NCI-H460 (cell line): ENCODE results near the gene OAS1. TPM values are rescaled to one million over a fixed set of nuclear protein-coding genes. Genes with fewer than 3 reads are reported as not detected.

Source experiments
- DNase-seq: peaks from one replicate; pipeline ENCODE4 v3.0.0-alpha.2; 2016; ENCODE audit warnings: low read depth; ENCODE audit errors: extremely low read depth
- total RNA-seq: library from RNA; depleted of rRNA; stranded (reverse); fragments of >200 nt; shearing (Covaris generic); gene quantifications from 2 replicates; pipeline ENCODE4 v1.2.3, GENCODE V29; 2014; rRNA removed

Gene OAS1
- total RNA-seq, 1 experiment from 2014 or later, result 133 TPM

DNA sequence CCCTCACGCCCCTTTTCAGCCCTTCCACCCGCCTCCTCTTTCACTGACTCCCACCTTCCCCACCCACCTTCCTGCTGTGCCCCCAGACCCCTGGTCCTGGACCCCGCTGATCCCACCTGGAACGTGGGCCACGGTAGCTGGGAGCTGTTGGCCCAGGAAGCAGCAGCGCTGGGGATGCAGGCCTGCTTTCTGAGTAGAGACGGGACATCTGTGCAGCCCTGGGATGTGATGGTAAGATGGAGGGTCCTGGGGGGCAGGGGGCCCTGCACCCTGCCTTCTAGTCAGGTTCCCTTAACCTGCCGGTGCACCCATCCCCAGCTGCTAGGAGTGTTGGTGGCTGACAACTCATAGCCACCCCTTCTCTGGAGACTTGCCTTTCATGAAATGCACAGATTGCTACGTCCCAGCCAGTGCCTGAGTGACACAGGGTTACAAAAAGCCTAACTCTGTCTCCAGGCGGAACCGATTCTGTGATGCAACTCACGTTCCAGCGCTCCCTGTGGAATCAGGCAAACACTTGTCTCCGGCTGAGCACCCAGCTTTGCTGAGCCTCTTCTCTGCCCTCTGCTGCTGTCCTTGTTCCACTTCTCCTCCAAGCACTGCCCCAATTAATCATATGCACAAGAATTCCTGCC, 56.6 kb downstream of the OAS1 start:
- DNase-seq, result no peak

DNA sequence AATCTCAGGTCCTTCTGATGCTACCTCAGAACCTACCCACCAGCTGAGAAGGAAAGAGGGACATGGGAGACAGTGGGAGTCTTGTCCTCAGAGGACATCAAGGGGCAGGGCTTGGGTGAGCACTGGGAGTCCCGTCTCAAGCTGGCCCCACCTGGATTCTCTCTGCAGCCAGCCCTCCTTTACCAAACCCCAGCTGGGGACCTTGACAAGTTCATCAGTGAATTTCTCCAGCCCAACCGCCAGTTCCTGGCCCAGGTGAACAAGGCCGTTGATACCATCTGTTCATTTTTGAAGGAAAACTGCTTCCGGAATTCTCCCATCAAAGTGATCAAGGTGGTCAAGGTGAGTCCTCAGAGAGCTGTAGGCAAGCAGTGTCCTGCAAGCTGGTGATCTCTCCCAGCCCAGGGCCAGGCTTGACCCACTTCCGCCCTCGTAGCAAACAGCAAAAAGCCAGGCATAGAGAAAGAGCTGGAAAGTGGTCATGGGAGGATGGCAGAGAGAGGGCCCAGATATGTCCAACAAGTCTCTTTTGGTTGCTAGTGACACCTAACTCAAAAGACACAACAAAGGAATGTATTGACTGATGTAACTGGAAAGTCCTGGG, 57.4 kb downstream of the OAS1 start:
- no peak for DNase-seq

DNA sequence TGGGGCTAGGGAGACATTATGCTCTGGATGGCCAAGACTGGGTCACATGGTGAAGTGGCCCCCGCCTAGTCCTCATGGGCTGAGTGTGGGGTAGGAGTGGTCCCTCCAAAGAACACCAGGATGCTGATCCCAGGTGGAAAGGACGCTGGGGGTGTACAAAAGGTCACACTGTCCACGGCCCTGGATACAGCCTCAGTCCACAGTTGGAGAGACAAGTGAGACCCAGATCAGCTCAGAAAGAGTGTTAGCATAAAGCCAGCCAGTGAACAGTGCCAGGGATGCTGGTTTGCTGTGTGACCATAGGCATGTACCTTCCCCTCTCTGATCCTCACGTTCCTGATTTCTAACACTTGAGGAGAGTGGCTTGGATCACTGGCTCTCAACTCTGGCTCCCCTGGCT, 58.2 kb downstream of the OAS1 start:
- DNase-seq, result no peak

DNA sequence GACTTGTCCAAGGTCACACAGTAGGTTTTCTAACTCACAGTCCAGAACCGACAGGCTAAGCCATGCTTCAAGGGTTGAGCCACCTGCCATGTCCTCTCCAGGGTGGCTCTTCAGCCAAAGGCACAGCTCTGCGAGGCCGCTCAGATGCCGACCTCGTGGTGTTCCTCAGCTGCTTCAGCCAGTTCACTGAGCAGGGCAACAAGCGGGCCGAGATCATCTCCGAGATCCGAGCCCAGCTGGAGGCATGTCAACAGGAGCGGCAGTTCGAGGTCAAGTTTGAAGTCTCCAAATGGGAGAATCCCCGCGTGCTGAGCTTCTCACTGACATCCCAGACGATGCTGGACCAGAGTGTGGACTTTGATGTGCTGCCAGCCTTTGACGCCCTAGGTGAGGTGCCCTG, 58.9 kb downstream of the OAS1 start:
- no peak for DNase-seq

DNA sequence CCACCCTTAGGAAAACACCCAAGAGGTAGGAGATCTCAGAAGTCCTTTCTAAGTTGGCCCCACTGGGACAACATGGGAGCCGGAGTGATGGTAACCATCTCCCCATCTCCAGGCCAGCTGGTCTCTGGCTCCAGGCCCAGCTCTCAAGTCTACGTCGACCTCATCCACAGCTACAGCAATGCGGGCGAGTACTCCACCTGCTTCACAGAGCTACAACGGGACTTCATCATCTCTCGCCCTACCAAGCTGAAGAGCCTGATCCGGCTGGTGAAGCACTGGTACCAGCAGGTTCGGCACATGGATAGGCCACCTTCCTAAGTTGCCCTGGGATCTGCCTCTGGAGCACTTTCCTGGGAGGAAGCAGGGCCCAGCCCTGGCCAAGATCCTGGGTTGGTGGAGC, 60.5 kb downstream of the OAS1 start:
- DNase-seq, result no peak

DNA sequence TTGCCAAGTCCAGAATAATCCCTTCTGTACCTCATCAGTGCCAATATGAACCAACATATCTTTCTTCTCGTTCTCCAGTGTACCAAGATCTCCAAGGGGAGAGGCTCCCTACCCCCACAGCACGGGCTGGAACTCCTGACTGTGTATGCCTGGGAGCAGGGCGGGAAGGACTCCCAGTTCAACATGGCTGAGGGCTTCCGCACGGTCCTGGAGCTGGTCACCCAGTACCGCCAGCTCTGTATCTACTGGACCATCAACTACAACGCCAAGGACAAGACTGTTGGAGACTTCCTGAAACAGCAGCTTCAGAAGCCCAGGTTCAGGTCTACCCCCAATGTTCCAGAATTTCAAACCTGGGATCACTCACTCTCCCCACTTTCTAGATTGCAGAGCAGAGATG, 61.1 kb downstream of the OAS1 start:
- DNase-seq, result no peak

Other genes starting within 250 kb of the OAS1 start
- gene RPH3A, start 115.2 kb upstream of the OAS1 start, total RNA-seq, result 0.30 and 0.55 TPM in 2 replicates
- gene OAS3, start 31.5 kb downstream of the OAS1 start, total RNA-seq, result 12.3 and 12.8 TPM in 2 replicates
- 0.95 and 0.99 TPM in 2 replicates for gene OAS2, start 71.6 kb downstream of the OAS1 start, total RNA-seq
- gene DTX1, start 149.8 kb downstream of the OAS1 start, total RNA-seq, result 0.05 TPM in 1 of 2 replicates, not detected in the other
- 2.3 and 2.6 TPM in 2 replicates for gene RASAL1, start 228.8 kb downstream of the OAS1 start, total RNA-seq
- gene CFAP73, start 242.8 kb downstream of the OAS1 start, total RNA-seq, result 0.20 and 0.97 TPM in 2 replicates